NCI-H2227 treated with DMSO at 0.1 percent for 48 hours (cell line): ENCODE data around the gene ADM2.

Source experiments
- DNase-seq: peaks from one replicate; lab custom pipeline; 2025; lab: John Stamatoyannopoulos, UW

ADM2 gene

GRCh38 chr22:50467773-50468440, 13.4 kb upstream of the ADM2 start:
- DNase-seq = no peak

GRCh38 chr22:50468626-50469025, 12.7 kb upstream of the ADM2 start:
- no peak for DNase-seq

GRCh38 chr22:50469377-50470305, 11.7 kb upstream of the ADM2 start:
- DNase-seq = no peak

GRCh38 chr22:50470491-50470890, 10.9 kb upstream of the ADM2 start:
- DNase-seq = no peak

GRCh38 chr22:50471197-50471847, 10.0 kb upstream of the ADM2 start:
- DNase-seq = no peak

- DNase-seq = no peak
Measured at GRCh38 chr22:50471962-50472361, 9.4 kb upstream of the ADM2 start.

- DNase-seq = no peak
Measured at GRCh38 chr22:50473088-50473487, 8.3 kb upstream of the ADM2 start.

- no peak for DNase-seq
Measured at GRCh38 chr22:50473855-50474671, 7.3 kb upstream of the ADM2 start.

- peak; percentile 40 for DNase-seq
Measured at GRCh38 chr22:50474710-50475651, 6.4 kb upstream of the ADM2 start, which contains the start of gene SBF1. Gene SBF1, minus strand, starts transcription at chr22:50475035. Its CDS starts 195 bp downstream, at chr22:50474840.

- DNase-seq = no peak
Measured at GRCh38 chr22:50475652-50476002, 5.7 kb upstream of the ADM2 start.

- DNase-seq = no peak
Measured at GRCh38 chr22:50476868-50477267, 4.5 kb upstream of the ADM2 start.

- DNase-seq = no peak
Measured at GRCh38 chr22:50477923-50478322, 3.4 kb upstream of the ADM2 start.

GRCh38 chr22:50479721-50480120, 1.6 kb upstream of the ADM2 start:
- no peak for DNase-seq

- no peak for DNase-seq
Measured at GRCh38 chr22:50481045-50481439, 301 bp upstream of the ADM2 start.

- no peak for DNase-seq
Measured at GRCh38 chr22:50482107-50483074, 1.0 kb downstream of the ADM2 start.

- no peak for DNase-seq
Measured at GRCh38 chr22:50483106-50483505, 1.8 kb downstream of the ADM2 start.

GRCh38 chr22:50483556-50483955, 2.2 kb downstream of the ADM2 start:
- DNase-seq = no peak

- no peak for DNase-seq
Measured at GRCh38 chr22:50483977-50484853, 2.9 kb downstream of the ADM2 start.
